ENCODE data around the gene CEACAM19.
"Not testable (repeated sequence)": the region's sequence is repeated elsewhere in the genome, so short reads cannot be mapped to it uniquely, and the experiment has no call there.

The CEACAM19 gene

GRCh38 chr19:44671400-44671799 lies at the start of gene CEACAM19:
TSS of gene CEACAM19 (plus strand) at chr19:44671482. CDS start at chr19:44671932, 450 bp downstream.
- DNase-seq (ENCODE audit: low read depth) = no peak

GRCh38 chr19:44623080-44623479 lies 48.2 kb upstream of the CEACAM19 start:
- no peak for DNase-seq (ENCODE audit: low read depth)

GRCh38 chr19:44623626-44624025 lies 47.7 kb upstream of the CEACAM19 start:
- DNase-seq (ENCODE audit: low read depth) = no peak

GRCh38 chr19:44624840-44625354 lies 46.4 kb upstream of the CEACAM19 start:
- no peak for DNase-seq (ENCODE audit: low read depth)

GRCh38 chr19:44625637-44626036 lies 45.6 kb upstream of the CEACAM19 start:
- not testable (repeated sequence) for DNase-seq (ENCODE audit: low read depth)

- no peak for DNase-seq (ENCODE audit: low read depth)
Measured at GRCh38 chr19:44626048-44626624, 45.1 kb upstream of the CEACAM19 start.

- no peak for DNase-seq (ENCODE audit: low read depth)
Measured at GRCh38 chr19:44627631-44628030, 43.7 kb upstream of the CEACAM19 start.

GRCh38 chr19:44628793-44629192 lies 42.5 kb upstream of the CEACAM19 start:
- DNase-seq (ENCODE audit: low read depth) = no peak

- DNase-seq (ENCODE audit: low read depth) = not testable (repeated sequence)
Measured at GRCh38 chr19:44631611-44632010, 39.7 kb upstream of the CEACAM19 start.

- not testable (repeated sequence) for DNase-seq (ENCODE audit: low read depth)
Measured at GRCh38 chr19:44634058-44634457, 37.2 kb upstream of the CEACAM19 start.

- DNase-seq (ENCODE audit: low read depth) = no peak
Measured at GRCh38 chr19:44634785-44635184, 36.5 kb upstream of the CEACAM19 start.

- no peak for DNase-seq (ENCODE audit: low read depth)
Measured at GRCh38 chr19:44635581-44636438, 35.5 kb upstream of the CEACAM19 start.

- no peak for DNase-seq (ENCODE audit: low read depth)
Measured at GRCh38 chr19:44636439-44637389, 34.6 kb upstream of the CEACAM19 start.

- DNase-seq (ENCODE audit: low read depth) = no peak
Measured at GRCh38 chr19:44637390-44637764, 33.9 kb upstream of the CEACAM19 start.

GRCh38 chr19:44640518-44640917 lies 30.8 kb upstream of the CEACAM19 start:
- DNase-seq (ENCODE audit: low read depth) = no peak

- no peak for DNase-seq (ENCODE audit: low read depth)
Measured at GRCh38 chr19:44641501-44642265, 29.6 kb upstream of the CEACAM19 start.

GRCh38 chr19:44642377-44642776 lies 28.9 kb upstream of the CEACAM19 start:
- no peak for DNase-seq (ENCODE audit: low read depth)

- no peak for DNase-seq (ENCODE audit: low read depth)
Measured at GRCh38 chr19:44643605-44644401, 27.5 kb upstream of the CEACAM19 start, which contains the start of gene PVR. TSS of gene PVR (plus strand) at chr19:44643910. CDS start at chr19:44644097, 187 bp downstream.

GRCh38 chr19:44644402-44645016 lies 26.8 kb upstream of the CEACAM19 start:
- no peak for DNase-seq (ENCODE audit: low read depth)

Measured in activated T-helper 9 cell treated with anti-CD3 and anti-CD28 coated beads, Interleukin-2, amount 50 U/mL, for 16 hours (primary cell).